ENCODE results near the gene NPAS3.

DNA sequence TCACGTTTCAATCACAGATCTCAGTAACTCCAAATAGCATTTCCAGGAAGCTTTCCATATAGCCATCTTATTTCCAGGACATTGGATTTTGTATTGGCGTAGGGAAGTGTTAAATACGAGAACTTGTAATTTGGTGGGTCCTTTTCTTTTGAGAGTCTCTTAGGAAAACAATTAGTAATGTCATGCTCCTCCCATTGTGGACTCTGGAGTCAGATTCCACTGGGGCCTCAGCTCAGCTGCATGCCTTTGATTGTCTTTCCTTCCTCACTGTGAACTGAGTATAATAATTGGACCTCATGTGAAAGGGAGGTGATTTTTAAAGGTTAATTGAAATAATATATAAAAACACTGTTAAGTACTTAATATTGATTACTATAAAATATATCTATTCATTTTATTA is 462.6 kb downstream of the NPAS3 start:
- TF ChIP-seq POLR2A (IDR thresholded peaks at IDR 0.05) = no peak
- TF ChIP-seq, protein P1, sequence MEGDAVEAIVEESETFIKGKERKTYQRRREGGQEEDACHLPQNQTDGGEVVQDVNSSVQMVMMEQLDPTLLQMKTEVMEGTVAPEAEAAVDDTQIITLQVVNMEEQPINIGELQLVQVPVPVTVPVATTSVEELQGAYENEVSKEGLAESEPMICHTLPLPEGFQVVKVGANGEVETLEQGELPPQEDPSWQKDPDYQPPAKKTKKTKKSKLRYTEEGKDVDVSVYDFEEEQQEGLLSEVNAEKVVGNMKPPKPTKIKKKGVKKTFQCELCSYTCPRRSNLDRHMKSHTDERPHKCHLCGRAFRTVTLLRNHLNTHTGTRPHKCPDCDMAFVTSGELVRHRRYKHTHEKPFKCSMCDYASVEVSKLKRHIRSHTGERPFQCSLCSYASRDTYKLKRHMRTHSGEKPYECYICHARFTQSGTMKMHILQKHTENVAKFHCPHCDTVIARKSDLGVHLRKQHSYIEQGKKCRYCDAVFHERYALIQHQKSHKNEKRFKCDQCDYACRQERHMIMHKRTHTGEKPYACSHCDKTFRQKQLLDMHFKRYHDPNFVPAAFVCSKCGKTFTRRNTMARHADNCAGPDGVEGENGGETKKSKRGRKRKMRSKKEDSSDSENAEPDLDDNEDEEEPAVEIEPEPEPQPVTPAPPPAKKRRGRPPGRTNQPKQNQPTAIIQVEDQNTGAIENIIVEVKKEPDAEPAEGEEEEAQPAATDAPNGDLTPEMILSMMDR (IDR thresholded peaks at IDR 0.05) = no peak
